ENCODE measurements around the gene ADAM12. TPM values are rescaled to one million over a fixed set of nuclear protein-coding genes. Genes with fewer than 3 reads are reported as not detected.

ADAM12 gene
- total RNA-seq, 1 experiment from 2014 or later = 0.24 TPM

- no peak overlapping the region for H2AFZ ChIP-seq (ENCODE audit: low read length)
These were observed 216.7 kb downstream of the ADAM12 start for GRCh38 chr10:126171555-126171954.

More at GRCh38 chr10:126171555-126171954, 216.7 kb downstream of the ADAM12 start:
- H4K20me1 ChIP-seq (ENCODE audit: control insufficient read depth, insufficient read depth, insufficient read length) = no peaks in the 10 kb centered on the region
- H3K23me2 ChIP-seq (ENCODE audit: insufficient read length, low read depth, low read length, poor library complexity, severe bottlenecking) = no peaks in the 10 kb centered on the region
- H3K18ac ChIP-seq (ENCODE audit: insufficient read length, low read depth, low read length) = no peak overlapping the region
- H3K9me3 Mint-ChIP-seq = peaks cover 0 to 2% of the 10 kb centered on the region in 2 experiments; a peak in 1 of 5 replicates
- peak overlapping the region; percentile 19 for H3T11ph ChIP-seq (ENCODE audit: low read length)
- peaks cover 21 to 29% of the 10 kb centered on the region in 2 experiments for H3K4me1 Mint-ChIP-seq
- H3K9ac ChIP-seq (ENCODE audit: extremely low read depth, insufficient read length, low read length) = no peak overlapping the region
- no peak for TF ChIP-seq CTCF (conservative IDR thresholded peaks at IDR 0.05)
- H3K23ac ChIP-seq (ENCODE audit: insufficient read length, low read depth, low read length) = no peak overlapping the region
- no peak overlapping the region for H2BK15ac ChIP-seq (ENCODE audit: low read depth, low read length)
- H3K14ac ChIP-seq (ENCODE audit: insufficient read depth, low read length) = no peak overlapping the region
- no peak overlapping the region for H4K8ac ChIP-seq (replicated peaks; ENCODE audit: insufficient read length, low read depth, low read length)
- no peak overlapping the region for H4K91ac ChIP-seq (ENCODE audit: insufficient read length, low read depth, low read length)
- DNase-seq = no peak
- H4K5ac ChIP-seq (ENCODE audit: insufficient read length, low read depth, low read length) = no peak overlapping the region
- H2BK120ac ChIP-seq (ENCODE audit: low read depth, low read length, poor library complexity, severe bottlenecking) = no peak overlapping the region
- no peak overlapping the region for H3K27ac Mint-ChIP-seq
- H2AK5ac ChIP-seq (ENCODE audit: insufficient read length, low read length) = no peak overlapping the region
- H2BK20ac ChIP-seq (ENCODE audit: low read depth, low read length, poor library complexity, severe bottlenecking) = no peak overlapping the region
- no peaks in the 10 kb centered on the region for H3K27me3 ChIP-seq (ENCODE audit: insufficient read depth, low read length)
- peaks cover 5% of the 10 kb centered on the region; the same call in 1 of the 2 replicates for H3K4me1 ChIP-seq (ENCODE audit: insufficient read depth, low read length)
- H3K4me2 ChIP-seq (ENCODE audit: insufficient read depth, insufficient read length, low read length) = no peak overlapping the region
- no peaks in the 10 kb centered on the region for H3K9me3 ChIP-seq (ENCODE audit: control insufficient read depth, low read depth, low read length)
- no peaks in the 10 kb centered on the region for H3K79me1 ChIP-seq (ENCODE audit: insufficient read depth, low read depth, low read length, poor library complexity, severe bottlenecking)
- H3K27me3 Mint-ChIP-seq (ENCODE audit: low read depth) = no peaks in the 10 kb centered on the region
- H3K56ac ChIP-seq (ENCODE audit: insufficient read length, low read depth, low read length) = no peak overlapping the region
- no peak overlapping the region for H3K4me3 Mint-ChIP-seq
- no peak overlapping the region for H2BK12ac ChIP-seq (ENCODE audit: insufficient read length, low read depth, low read length)
- H3K36me3 Mint-ChIP-seq (ENCODE audit: insufficient read depth in 1 of 3, low read depth in 3 of 3) = no peaks in the 10 kb centered on the region
- H3K4ac ChIP-seq (ENCODE audit: low read depth, low read length) = no peak overlapping the region
- WGBS (ENCODE audit: extremely low coverage, insufficient read length, low lambda C conversion rate) = no CpG with 5 or more reads among the region's 5 CpGs
- no peak overlapping the region for H2BK5ac ChIP-seq (ENCODE audit: insufficient read length, low read length)
- H3K79me2 ChIP-seq (ENCODE audit: insufficient read depth, low read length) = no peaks in the 10 kb centered on the region
- no peak overlapping the region for H3K27ac ChIP-seq (ENCODE audit: insufficient read length, low read depth, low read length)

All from H9 (cell line).